HepG2 (cell line): ENCODE results near the gene LRBA. TPM values are rescaled to one million over a fixed set of nuclear protein-coding genes. Genes with fewer than 3 reads are reported as not detected.

Experiments used
- ATAC-seq: fragments of 200-7000 bp; cut with Tn5 transposase; 3 replicates; pipeline ENCODE4 v1.9.1; 2020; ENCODE audit warnings: mild to moderate bottlenecking, moderate library complexity
- BruUV-seq: library from RNA; stranded (reverse); fragments of 400-500 nt; replicated peaks from 2 replicates; lab custom pipeline; 2021; lab: Mats Ljungman, UMichigan
- CTCF ChIA-PET: fragments of 300-600 bp; formaldehyde crosslinking; extraction: SDS; loops from one replicate; lab custom pipeline; 2021; ENCODE audit warnings: low total read pairs, inconsistent platforms, low intra/inter-chr PET ratio; lab: Yijun Ruan, JAX
- POLR2A ChIA-PET: fragments of 350-600 bp; sonication (Branson Sonifier 250); formaldehyde crosslinking; loops from one replicate; lab custom pipeline; 2020; ENCODE audit warnings: antibody characterized with exemption, inconsistent platforms; lab: Yijun Ruan, JAX
- DNase-seq: peaks from one replicate; pipeline ENCODE4 v3.0.0-alpha.2; 2015; ENCODE audit warnings: low spot score
- FAIRE-seq: peaks from 3 replicates; lab custom pipeline; 2011; peaks lifted over from hg19 to GRCh38; lab: Jason Lieb, UNC
- H2AFZ ChIP-seq: one replicate; pipeline ENCODE4 v1.6.1; 2011; ENCODE audit warnings: low read length, inconsistent platforms
- H3K27ac ChIP-seq: fragments of 300-600 bp; 3 replicates; pipeline ENCODE4 v1.8.0; 2011; ENCODE audit warnings: mixed run types, mild to moderate bottlenecking, mixed read lengths, low read length, inconsistent platforms; ENCODE audit not compliant: insufficient read depth; ENCODE audit errors: extremely low read length
- H3K27me3 ChIP-seq, 2 experiments: fragments of 200-600 bp in 1 of 2; 2 replicates in 1 of 2; 3 replicates in 1 of 2; pipeline versions ENCODE4 v1.6.0 to v1.8.0; 2011; ENCODE audit warnings: low read length in 2 of 2, mild to moderate bottlenecking in 2 of 2, moderate library complexity in 2 of 2, inconsistent platforms in 1 of 2; ENCODE audit not compliant: insufficient read depth in 2 of 2, control insufficient read depth in 1 of 2
- H3K36me3 ChIP-seq, 2 experiments: fragments of 200-600 bp in 1 of 2; replicated peaks in 1 of 2; 2 replicates in 1 of 2; 3 replicates in 1 of 2; pipeline versions ENCODE4 v1.5.1 to v1.8.0; 2011; ENCODE audit warnings: low read length in 2 of 2, inconsistent platforms in 1 of 2; ENCODE audit not compliant: insufficient read depth in 2 of 2, control insufficient read depth in 1 of 2
- H3K4me1 ChIP-seq: 2 replicates; pipeline ENCODE4 v1.5.1; 2012; ENCODE audit warnings: low read length, inconsistent platforms; ENCODE audit not compliant: insufficient read depth
- H3K4me2 ChIP-seq: 2 replicates; pipeline ENCODE4 v1.6.0; 2011; ENCODE audit warnings: low read depth, low read length, inconsistent platforms
- H3K4me3 ChIP-seq, 3 experiments: fragments of 200-600 bp in 1 of 3; sonication (generic), shearing (Covaris generic) in 1 of 3; replicated peaks in 1 of 3; 2 replicates each; pipeline ENCODE4 v1.5.1; 2011 to 2016; ENCODE audit warnings: low read length in 3 of 3, inconsistent platforms in 2 of 3, low read depth in 2 of 3, mild to moderate bottlenecking in 2 of 3, control low read depth in 1 of 3, mixed read lengths in 1 of 3; ENCODE audit not compliant: insufficient read depth in 1 of 3
- H3K79me2 ChIP-seq: one replicate; pipeline ENCODE4 v1.6.1; 2011; ENCODE audit warnings: low read length, inconsistent platforms; ENCODE audit not compliant: insufficient read depth
- H3K9ac ChIP-seq: 2 replicates; pipeline ENCODE4 v1.6.0; 2011; ENCODE audit warnings: mild to moderate bottlenecking, low read depth, low read length, inconsistent platforms; ENCODE audit not compliant: insufficient read depth
- H3K9me3 ChIP-seq: 2 replicates; pipeline ENCODE4 v1.5.1; 2012; ENCODE audit warnings: mild to moderate bottlenecking, low read length
- H4K20me1 ChIP-seq: 2 replicates; pipeline ENCODE4 v1.6.0; 2011; ENCODE audit warnings: inconsistent platforms, mild to moderate bottlenecking, low read length, moderate library complexity; ENCODE audit not compliant: insufficient read depth
- SPEN ChIP-seq: sonication (generic); formaldehyde crosslinking; IDR thresholded peaks from 2 replicates; pipeline ENCODE4 v1.5.1; 2020; ENCODE audit warnings: low read depth, mild to moderate bottlenecking, missing genetic modification reagents
- ZFX ChIP-seq: sonication (generic); formaldehyde crosslinking; IDR thresholded peaks from 2 replicates; pipeline ENCODE4 v1.4.0; 2020; ENCODE audit warnings: mild to moderate bottlenecking, low read depth, missing genetic modification reagents, moderate library complexity
- ZNF768 ChIP-seq: sonication (generic); formaldehyde crosslinking; IDR thresholded peaks from 2 replicates; pipeline ENCODE4 v1.4.0; 2020; ENCODE audit warnings: missing genetic modification reagents
- WGBS: methylation state at CpG from one replicate; pipeline ENCODE4 v1.1.6; 2017; ENCODE audit warnings: low lambda C conversion rate; 5-methylcytosine and 5-hydroxymethylcytosine counted together
- in situ Hi-C: cut with HindIII; loops from 2 replicates; pipeline ENCODE4 v1.10.0; 2017; ENCODE audit warnings: low pct_unique_long_range_greater_than_20kb; ENCODE audit not compliant: extremely low pct_ligation_motif_present
- intact Hi-C: fragments of 100-400 bp; cut with micrococcal nuclease; formaldehyde crosslinking; loops from one replicate; pipeline ENCODE4 v1.10.0; 2022; ENCODE audit not compliant: unreplicated experiment
- polyA plus RNA-seq, 8 experiments: library from polyadenylated mRNA; depleted of rRNA in 3 of 8; stranded (reverse) in 7 of 8; unstranded in 1 of 8; fragments of >200 nt; fragmentation: Illumina TruSeq in 4 of 8; extraction: Trizol in 4 of 8; gene quantifications; 2 replicates each; pipeline versions ENCODE4 v1.2.1 to v1.2.3, GENCODE V29; 2011 to 2016; ENCODE audit warnings: low read depth in 4 of 8, missing spikeins in 1 of 8, mixed read lengths in 1 of 8; ENCODE audit not compliant: insufficient read depth in 1 of 8
- total RNA-seq, 5 experiments: library from RNA; depleted of rRNA; stranded (reverse); fragments of >200 nt; fragmentation: Illumina TruSeq; extraction: Trizol; gene quantifications; 2 replicates each; pipeline ENCODE4 v1.2.3, GENCODE V29; 2016; ENCODE audit warnings: low read depth in 1 of 5
- TF ChIP-seq, protein P1 (sequence below): IDR thresholded peaks from 2 replicates; pipeline ENCODE4 v1.4.0; 2020; ENCODE audit warnings: mild to moderate bottlenecking, missing genetic modification reagents
- TF ChIP-seq, protein P2 (sequence below): sonication (generic); formaldehyde crosslinking; conservative IDR thresholded peaks from 2 replicates; pipeline ENCODE4 v1.4.0; 2020; ENCODE audit warnings: mild to moderate bottlenecking, missing genetic modification reagents, moderate library complexity

The LRBA gene
- total and polyA plus RNA-seq, 2 of the 13 experiments (the other 11 are each of a cell fraction or from before 2014, with no cell fraction given) = 21.0 to 37.2 TPM

DNA sequence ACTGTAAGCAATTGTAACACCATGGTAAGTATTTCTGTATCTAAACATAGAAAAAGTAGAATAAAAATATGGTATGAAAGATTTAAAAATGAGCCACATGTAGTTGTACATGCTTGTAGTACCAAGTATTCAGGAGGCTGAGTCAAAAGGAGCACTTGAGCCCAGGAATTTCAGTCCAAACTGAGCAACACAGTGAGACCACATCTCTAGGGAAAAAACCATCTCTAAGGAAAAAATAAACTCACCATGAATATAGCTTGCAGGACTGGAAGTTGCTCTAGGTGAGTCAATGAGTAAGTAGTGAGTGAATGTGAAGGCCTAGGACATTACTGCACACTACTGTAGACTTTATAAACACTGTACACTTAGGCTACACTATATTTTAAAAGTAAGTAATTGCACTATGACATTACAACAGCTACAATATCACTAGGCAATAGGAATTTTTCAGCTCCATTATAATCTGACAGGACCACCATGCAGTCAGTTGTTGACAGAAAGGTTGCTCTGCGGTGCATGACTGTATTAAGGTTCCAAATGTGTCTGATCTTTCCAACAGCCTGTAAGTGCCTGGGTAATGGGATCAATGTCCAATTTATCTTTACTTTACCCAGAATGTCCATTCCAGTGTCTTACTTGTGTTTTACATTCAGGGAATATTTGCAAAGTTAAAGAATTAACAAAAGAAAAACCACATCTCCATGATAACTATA lies 28.9 kb upstream of the LRBA start:
- Histone ChIP-seq H3K9ac (no peak overlapping the region), H3K4me2 (peak overlapping the region; percentile 7; the same call in 1 of the 2 replicates), H3K79me2 (no peaks in the 10 kb centered on the region), H3K4me1 (peaks cover 18% of the 10 kb centered on the region), H3K27ac (no peak overlapping the region), H3K4me3 (no peak overlapping the region), H3K27me3 (no peaks in the 10 kb centered on the region; a peak in 1 of 5 replicates), H3K36me3 (no peaks in the 10 kb centered on the region), H2AFZ (no peak overlapping the region), H4K20me1 (no peaks in the 10 kb centered on the region), H3K9me3 (no peaks in the 10 kb centered on the region)
- ChIA-PET POLR2A (no interaction called here), CTCF (no interaction called here)
- intact Hi-C loops (no loop called here), in situ Hi-C loops (no loop called here)
- WGBS = 0% methylated on average over 1 of the region's 1 CpG
- no TSS peak for BruUV-seq
- peak; percentile 82 for ATAC-seq
- no peak for FAIRE-seq
- TF ChIP-seq, protein P1, sequence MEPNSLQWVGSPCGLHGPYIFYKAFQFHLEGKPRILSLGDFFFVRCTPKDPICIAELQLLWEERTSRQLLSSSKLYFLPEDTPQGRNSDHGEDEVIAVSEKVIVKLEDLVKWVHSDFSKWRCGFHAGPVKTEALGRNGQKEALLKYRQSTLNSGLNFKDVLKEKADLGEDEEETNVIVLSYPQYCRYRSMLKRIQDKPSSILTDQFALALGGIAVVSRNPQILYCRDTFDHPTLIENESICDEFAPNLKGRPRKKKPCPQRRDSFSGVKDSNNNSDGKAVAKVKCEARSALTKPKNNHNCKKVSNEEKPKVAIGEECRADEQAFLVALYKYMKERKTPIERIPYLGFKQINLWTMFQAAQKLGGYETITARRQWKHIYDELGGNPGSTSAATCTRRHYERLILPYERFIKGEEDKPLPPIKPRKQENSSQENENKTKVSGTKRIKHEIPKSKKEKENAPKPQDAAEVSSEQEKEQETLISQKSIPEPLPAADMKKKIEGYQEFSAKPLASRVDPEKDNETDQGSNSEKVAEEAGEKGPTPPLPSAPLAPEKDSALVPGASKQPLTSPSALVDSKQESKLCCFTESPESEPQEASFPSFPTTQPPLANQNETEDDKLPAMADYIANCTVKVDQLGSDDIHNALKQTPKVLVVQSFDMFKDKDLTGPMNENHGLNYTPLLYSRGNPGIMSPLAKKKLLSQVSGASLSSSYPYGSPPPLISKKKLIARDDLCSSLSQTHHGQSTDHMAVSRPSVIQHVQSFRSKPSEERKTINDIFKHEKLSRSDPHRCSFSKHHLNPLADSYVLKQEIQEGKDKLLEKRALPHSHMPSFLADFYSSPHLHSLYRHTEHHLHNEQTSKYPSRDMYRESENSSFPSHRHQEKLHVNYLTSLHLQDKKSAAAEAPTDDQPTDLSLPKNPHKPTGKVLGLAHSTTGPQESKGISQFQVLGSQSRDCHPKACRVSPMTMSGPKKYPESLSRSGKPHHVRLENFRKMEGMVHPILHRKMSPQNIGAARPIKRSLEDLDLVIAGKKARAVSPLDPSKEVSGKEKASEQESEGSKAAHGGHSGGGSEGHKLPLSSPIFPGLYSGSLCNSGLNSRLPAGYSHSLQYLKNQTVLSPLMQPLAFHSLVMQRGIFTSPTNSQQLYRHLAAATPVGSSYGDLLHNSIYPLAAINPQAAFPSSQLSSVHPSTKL (CRISPR knock-in tag) = peak; percentile 17; the same call in 1 of the 2 replicates
- TF ChIP-seq ZNF768 (CRISPR knock-in tag) = no peak
- no peak for TF ChIP-seq ZFX (CRISPR knock-in tag)
- no peak for TF ChIP-seq SPEN (CRISPR knock-in tag)
- TF ChIP-seq, protein P2, sequence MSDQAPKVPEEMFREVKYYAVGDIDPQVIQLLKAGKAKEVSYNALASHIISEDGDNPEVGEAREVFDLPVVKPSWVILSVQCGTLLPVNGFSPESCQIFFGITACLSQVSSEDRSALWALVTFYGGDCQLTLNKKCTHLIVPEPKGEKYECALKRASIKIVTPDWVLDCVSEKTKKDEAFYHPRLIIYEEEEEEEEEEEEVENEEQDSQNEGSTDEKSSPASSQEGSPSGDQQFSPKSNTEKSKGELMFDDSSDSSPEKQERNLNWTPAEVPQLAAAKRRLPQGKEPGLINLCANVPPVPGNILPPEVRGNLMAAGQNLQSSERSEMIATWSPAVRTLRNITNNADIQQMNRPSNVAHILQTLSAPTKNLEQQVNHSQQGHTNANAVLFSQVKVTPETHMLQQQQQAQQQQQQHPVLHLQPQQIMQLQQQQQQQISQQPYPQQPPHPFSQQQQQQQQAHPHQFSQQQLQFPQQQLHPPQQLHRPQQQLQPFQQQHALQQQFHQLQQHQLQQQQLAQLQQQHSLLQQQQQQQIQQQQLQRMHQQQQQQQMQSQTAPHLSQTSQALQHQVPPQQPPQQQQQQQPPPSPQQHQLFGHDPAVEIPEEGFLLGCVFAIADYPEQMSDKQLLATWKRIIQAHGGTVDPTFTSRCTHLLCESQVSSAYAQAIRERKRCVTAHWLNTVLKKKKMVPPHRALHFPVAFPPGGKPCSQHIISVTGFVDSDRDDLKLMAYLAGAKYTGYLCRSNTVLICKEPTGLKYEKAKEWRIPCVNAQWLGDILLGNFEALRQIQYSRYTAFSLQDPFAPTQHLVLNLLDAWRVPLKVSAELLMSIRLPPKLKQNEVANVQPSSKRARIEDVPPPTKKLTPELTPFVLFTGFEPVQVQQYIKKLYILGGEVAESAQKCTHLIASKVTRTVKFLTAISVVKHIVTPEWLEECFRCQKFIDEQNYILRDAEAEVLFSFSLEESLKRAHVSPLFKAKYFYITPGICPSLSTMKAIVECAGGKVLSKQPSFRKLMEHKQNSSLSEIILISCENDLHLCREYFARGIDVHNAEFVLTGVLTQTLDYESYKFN (CRISPR knock-in tag) = peak; percentile 33; the same call in 1 of the 2 replicates
- DNase-seq = peak; percentile 62
